Gastrocnemius medialis (tissue), 4 donors: ENCODE data around the gene SOCS3. TPM values are rescaled to one million over a fixed set of nuclear protein-coding genes. Genes with fewer than 3 reads are reported as not detected.
A peak's percentile ranks its signal among the peaks of the same experiment; 100 is the strongest.

Experiments
- ATAC-seq, 2 donors: fragments of 150-250 bp; one replicate each; pipeline ENCODE4 v1.9.1; 2016
- DNase-seq, 2 donors: peaks; one replicate each; pipeline ENCODE4 v3.0.0-alpha.2; 2019
- H3K27ac ChIP-seq, 4 donors: fragments of 200-600 bp; sonication (generic); 1 replicate in 1 of 4; 2 replicates in 3 of 4; pipeline ENCODE4 v1.5.1; 2016 to 2018; ENCODE audit warnings: mild to moderate bottlenecking in 2 of 4, moderate library complexity in 1 of 4
- H3K27me3 ChIP-seq, 3 donors: fragments of 200-600 bp; sonication (generic) in 2 of 3; 1 replicate in 1 of 3; 2 replicates in 2 of 3; pipeline versions ENCODE4 v1.5.1 to v1.6.0; 2016 to 2019; ENCODE audit warnings: mild to moderate bottlenecking in 1 of 3, moderate library complexity in 1 of 3
- H3K36me3 ChIP-seq, 2 donors: fragments of 200-600 bp; sonication (generic) in 1 of 2; one replicate each; pipeline ENCODE4 v1.5.1; 2017 to 2018
- H3K4me1 ChIP-seq, 2 donors: fragments of 200-600 bp; sonication (generic) in 1 of 2; one replicate each; pipeline ENCODE4 v1.5.1; 2016 to 2017; ENCODE audit warnings: mild to moderate bottlenecking in 2 of 2
- H3K4me3 ChIP-seq, 4 donors: fragments of 200-600 bp; sonication (generic) in 3 of 4; 1 replicate in 1 of 4; 2 replicates in 3 of 4; pipeline ENCODE4 v1.5.1; 2016 to 2019; ENCODE audit warnings: mild to moderate bottlenecking in 2 of 4
- H3K9me3 ChIP-seq, 3 donors: fragments of 200-600 bp; sonication (generic) in 2 of 3; 1 replicate in 1 of 3; 2 replicates in 2 of 3; pipeline ENCODE4 v1.5.1; 2016 to 2019
- CTCF ChIP-seq, 5 experiments: fragments of 450-650 bp in 3 of 5; fragments of 200-600 bp in 2 of 5; sonication (generic) in 2 of 5; IDR thresholded peaks in 4 of 5; conservative IDR thresholded peaks in 1 of 5; 1 replicate in 4 of 5; 2 replicates in 1 of 5; pipeline ENCODE4 v1.5.1; 2016 to 2019; ENCODE audit warnings: antibody characterized with exemption in 5 of 5, mild to moderate bottlenecking in 3 of 5, moderate library complexity in 3 of 5
- POLR2A ChIP-seq, 2 donors: fragments of 450-650 bp; IDR thresholded peaks; one replicate each; pipeline ENCODE4 v1.6.1; 2017; ENCODE audit warnings: antibody characterized with exemption in 2 of 2, mild to moderate bottlenecking in 2 of 2, moderate library complexity in 2 of 2
- in situ Hi-C, 4 donors: fragments of 200-750 bp; cut with MboI; loops; one replicate each; pipeline versions ENCODE4 v1.15.0 to v1.8.0; 2017; ENCODE audit warnings: low sequenced_read_pairs in 4 of 4
- intact Hi-C: fragments of 100-400 bp; cut with DNase I; formaldehyde crosslinking; loops from one replicate; pipeline ENCODE4 v1.15.1; 2023; ENCODE audit warnings: low total_unique reads
- total RNA-seq, 4 donors: library from RNA; depleted of rRNA; stranded (reverse); fragments of >200 nt; gene quantifications; one replicate each; pipeline versions ENCODE4 v1.1.0 to v1.2.3, GENCODE V29; 2016

Gene SOCS3
- total RNA-seq, 4 donors from 2014 or later, result 4.5 to 44.2 (median 16.4) TPM

- ATAC-seq, result peak; percentile 72 to 75
- Histone ChIP-seq H3K27me3 (no peaks in the 10 kb centered on the region), H3K36me3 (peaks cover 0 to 43% of the 10 kb centered on the region in 2 donors), H3K4me1 (peaks cover 42% of the 10 kb centered on the region in 2 donors), H3K9me3 (no peaks in the 10 kb centered on the region), H3K27ac (peak overlapping the region; percentile 82 to 92 (median 90)), H3K4me3 (no peak overlapping the region)
- in situ Hi-C loops, result no loop called here
- TF ChIP-seq CTCF (IDR thresholded peaks at IDR 0.05 in 4 of 5, conservative IDR thresholded peaks at IDR 0.05 in 1 of 5) (no peak), POLR2A (IDR thresholded peaks at IDR 0.05) (no peak)
- peak; percentile 74 to 87 for DNase-seq
- intact Hi-C loops, result loop anchor here (2.0 kb wide), 1 partner anchor 14 kb away; no protein-coding TSS in a partner anchor
Measured at GRCh38 chr17:78396441-78397337, 36.8 kb upstream of the SOCS3 start.

GRCh38 chr17:78395155-78395554, 35.3 kb upstream of the SOCS3 start:
- peaks cover 0 to 27% of the 10 kb centered on the region in 2 donors for H3K36me3 ChIP-seq
- no peaks in the 10 kb centered on the region for H3K9me3 ChIP-seq
- peak overlapping the region; percentile 82 to 92 (median 90) for H3K27ac ChIP-seq
- in situ Hi-C loops, result no loop called here
- H3K4me3 ChIP-seq, result no peak overlapping the region
- no peak for DNase-seq
- H3K27me3 ChIP-seq, result no peaks in the 10 kb centered on the region
- TF ChIP-seq POLR2A (IDR thresholded peaks at IDR 0.05), result no peak
- no peak for TF ChIP-seq CTCF (IDR thresholded peaks at IDR 0.05 in 4 of 5, conservative IDR thresholded peaks at IDR 0.05 in 1 of 5)
- H3K4me1 ChIP-seq, result peaks cover 47 to 52% of the 10 kb centered on the region in 2 donors
- intact Hi-C loops, result no loop called here
- ATAC-seq, result no peak

- intact Hi-C loops (no loop called here), in situ Hi-C loops (no loop called here)
- Histone ChIP-seq H3K27ac (peak overlapping the region in 1 of 4 donors; percentile 82), H3K9me3 (no peaks in the 10 kb centered on the region), H3K4me3 (no peak overlapping the region), H3K27me3 (no peaks in the 10 kb centered on the region), H3K4me1 (peaks cover 51 to 53% of the 10 kb centered on the region in 2 donors), H3K36me3 (peaks cover 0 to 18% of the 10 kb centered on the region in 2 donors)
- ATAC-seq, result no peak
- no peak for DNase-seq
- TF ChIP-seq CTCF (IDR thresholded peaks at IDR 0.05 in 4 of 5, conservative IDR thresholded peaks at IDR 0.05 in 1 of 5), result no peak
- TF ChIP-seq POLR2A (IDR thresholded peaks at IDR 0.05), result no peak
Measured at GRCh38 chr17:78394209-78394608, 34.3 kb upstream of the SOCS3 start.

- H3K9me3 ChIP-seq, result no peaks in the 10 kb centered on the region
- ATAC-seq (no peak), DNase-seq (no peak)
- H3K4me1 ChIP-seq, result peaks cover 47 to 53% of the 10 kb centered on the region in 2 donors
- in situ Hi-C loops, result no loop called here
- intact Hi-C loops, result no loop called here
- TF ChIP-seq CTCF (IDR thresholded peaks at IDR 0.05 in 4 of 5, conservative IDR thresholded peaks at IDR 0.05 in 1 of 5), result no peak
- no peak for TF ChIP-seq POLR2A (IDR thresholded peaks at IDR 0.05)
- H3K4me3 ChIP-seq, result no peak overlapping the region
- no peak overlapping the region for H3K27ac ChIP-seq
- no peaks in the 10 kb centered on the region for H3K27me3 ChIP-seq
- H3K36me3 ChIP-seq, result peaks cover 0 to 12% of the 10 kb centered on the region in 2 donors
Measured at GRCh38 chr17:78393575-78393974, 33.7 kb upstream of the SOCS3 start.
